NCI-H2196 treated with DMSO at 0.1 percent for 48 hours (cell line): Measurements from ENCODE around the gene KIAA0825.

Source experiments
- DNase-seq: peaks from one replicate; lab custom pipeline; 2025; ENCODE audit not compliant: unreplicated experiment; lab: John Stamatoyannopoulos, UW

Gene KIAA0825

GRCh38 chr5:94618493-94619328 is at the start of gene KIAA0825, which contains the start of gene SLF1:
TSS of gene KIAA0825 (minus strand) at chr5:94618604. CDS start at chr5:94537126, 81,478 bp downstream.
TSS of gene SLF1 (plus strand) at chr5:94618669. CDS start at chr5:94628811, 10,142 bp downstream.
- DNase-seq = peak; percentile 45

- no peak for DNase-seq
These were observed 49.5 kb upstream of the KIAA0825 start for GRCh38 chr5:94667937-94668336.

GRCh38 chr5:94661086-94661485 is 42.7 kb upstream of the KIAA0825 start:
- no peak for DNase-seq

- DNase-seq = no peak
These were observed 42.1 kb upstream of the KIAA0825 start for GRCh38 chr5:94660506-94660905.

GRCh38 chr5:94658272-94658671 is 39.9 kb upstream of the KIAA0825 start:
- DNase-seq = no peak

GRCh38 chr5:94649874-94650273 is 31.5 kb upstream of the KIAA0825 start:
- DNase-seq = no peak

GRCh38 chr5:94646758-94647157 is 28.4 kb upstream of the KIAA0825 start:
- no peak for DNase-seq

- DNase-seq = no peak
These were observed 26.6 kb upstream of the KIAA0825 start for GRCh38 chr5:94645053-94645452.

- DNase-seq = no peak
These were observed 21.8 kb upstream of the KIAA0825 start for GRCh38 chr5:94640176-94640575.

GRCh38 chr5:94632024-94632423 is 13.6 kb upstream of the KIAA0825 start:
- no peak for DNase-seq

- no peak for DNase-seq
These were observed 8.8 kb upstream of the KIAA0825 start for GRCh38 chr5:94627191-94627590.

GRCh38 chr5:94623877-94624276 is 5.5 kb upstream of the KIAA0825 start:
- no peak for DNase-seq

- DNase-seq = no peak
These were observed 4.6 kb upstream of the KIAA0825 start for GRCh38 chr5:94623011-94623410.

GRCh38 chr5:94621763-94622162 is 3.4 kb upstream of the KIAA0825 start:
- no peak for DNase-seq

- no peak for DNase-seq
These were observed 1.9 kb upstream of the KIAA0825 start for GRCh38 chr5:94620256-94620655.

GRCh38 chr5:94618029-94618492 is 343 bp downstream of the KIAA0825 start:
- DNase-seq = no peak

GRCh38 chr5:94615862-94616261 is 2.5 kb downstream of the KIAA0825 start:
- DNase-seq = no peak

GRCh38 chr5:94614156-94614805 is 4.1 kb downstream of the KIAA0825 start:
- no peak for DNase-seq

- no peak for DNase-seq
These were observed 4.8 kb downstream of the KIAA0825 start for GRCh38 chr5:94613583-94613982.

GRCh38 chr5:94595281-94595840 is 23.0 kb downstream of the KIAA0825 start:
- DNase-seq = no peak

GRCh38 chr5:94577466-94578245 is 40.7 kb downstream of the KIAA0825 start:
- no peak for DNase-seq
